Endodermal cell (in vitro differentiated cells): Measurements from ENCODE around the gene DLGAP1. TPM values are rescaled to one million over a fixed set of nuclear protein-coding genes. Genes with fewer than 3 reads are reported as not detected.

Experiments used
- DNase-seq: peaks from one replicate; pipeline ENCODE4 v3.0.0-alpha.2; 2017
- H3K27ac ChIP-seq: 2 replicates; pipeline ENCODE4 v1.5.1; 2013; ENCODE audit warnings: mild to moderate bottlenecking, low read depth, low read length, moderate library complexity
- H3K27me3 ChIP-seq: 2 replicates; pipeline ENCODE4 v1.6.1; 2013; ENCODE audit warnings: mild to moderate bottlenecking, low read length, moderate library complexity; ENCODE audit not compliant: insufficient read depth, control insufficient read depth, poor library complexity, severe bottlenecking
- H3K36me3 ChIP-seq: 2 replicates; pipeline ENCODE4 v1.7.0; 2013; ENCODE audit warnings: mild to moderate bottlenecking, low read length, moderate library complexity; ENCODE audit not compliant: control insufficient read depth, insufficient read depth
- H3K4me1 ChIP-seq: one replicate; pipeline ENCODE4 v1.7.0; 2013; ENCODE audit warnings: low read length; ENCODE audit not compliant: control insufficient read depth, insufficient read depth
- H3K4me3 ChIP-seq: 2 replicates; pipeline ENCODE4 v1.5.1; 2013; ENCODE audit warnings: mild to moderate bottlenecking, low read length, moderate library complexity
- H3K9ac ChIP-seq: 2 replicates; pipeline ENCODE4 v1.6.1; 2013; ENCODE audit warnings: mild to moderate bottlenecking, low read length, moderate library complexity; ENCODE audit not compliant: poor library complexity, severe bottlenecking; ENCODE audit errors: extremely low read depth
- H3K9me3 ChIP-seq: 2 replicates; pipeline ENCODE4 v1.6.1; 2013; ENCODE audit warnings: mild to moderate bottlenecking, low read length, moderate library complexity; ENCODE audit not compliant: control insufficient read depth
- H3K27ac Mint-ChIP-seq: 2 replicates; pipeline ENCODE4 v1.8.0; 2020; ENCODE audit warnings: mixed read lengths
- H3K27me3 Mint-ChIP-seq: 2 replicates; pipeline ENCODE4 v1.8.0; 2021; ENCODE audit warnings: mild to moderate bottlenecking, mixed read lengths; ENCODE audit not compliant: insufficient read depth
- H3K36me3 Mint-ChIP-seq: 2 replicates; pipeline ENCODE4 v1.8.0; 2020; ENCODE audit warnings: low read depth, mixed read lengths
- H3K4me1 Mint-ChIP-seq: 2 replicates; pipeline ENCODE4 v1.8.0; 2020; ENCODE audit warnings: mixed read lengths
- H3K4me3 Mint-ChIP-seq: 2 replicates; pipeline ENCODE4 v1.8.0; 2020; ENCODE audit warnings: mild to moderate bottlenecking, moderate library complexity, mixed read lengths
- H3K9me3 Mint-ChIP-seq: 2 replicates; pipeline ENCODE4 v1.8.0; 2020; ENCODE audit warnings: mild to moderate bottlenecking, mixed read lengths
- WGBS, 2 experiments: methylation state at CpG; one replicate each; pipeline versions ENCODE4 v1.1.5 to v1.1.7; 2013; ENCODE audit warnings: missing lambda C conversion rate in 2 of 2, mixed read lengths in 1 of 2; ENCODE audit not compliant: insufficient coverage in 1 of 2, insufficient read length in 1 of 2; 5-methylcytosine and 5-hydroxymethylcytosine counted together
- total RNA-seq, 2 donors: library from RNA; stranded (reverse); fragmentation: NEBNext Ultra II Directional in 1 of 2; extraction: Animal tissue kit (Norgen Biotek cat#: 25700) in 1 of 2; gene quantifications; 2 replicates in 1 of 2; 3 replicates in 1 of 2; pipeline ENCODE4 v1.2.1, GENCODE V29; 2021
- TF ChIP-seq, protein P1 (sequence below): fragments of 200-600 bp; sonication (generic); conservative IDR thresholded peaks from 2 replicates; pipeline ENCODE4 v1.5.0; 2021; ENCODE audit warnings: antibody characterized with exemption, mild to moderate bottlenecking

Gene DLGAP1
- total RNA-seq, 2 donors from 2014 or later = 11.5 to 21.5 TPM

DNA sequence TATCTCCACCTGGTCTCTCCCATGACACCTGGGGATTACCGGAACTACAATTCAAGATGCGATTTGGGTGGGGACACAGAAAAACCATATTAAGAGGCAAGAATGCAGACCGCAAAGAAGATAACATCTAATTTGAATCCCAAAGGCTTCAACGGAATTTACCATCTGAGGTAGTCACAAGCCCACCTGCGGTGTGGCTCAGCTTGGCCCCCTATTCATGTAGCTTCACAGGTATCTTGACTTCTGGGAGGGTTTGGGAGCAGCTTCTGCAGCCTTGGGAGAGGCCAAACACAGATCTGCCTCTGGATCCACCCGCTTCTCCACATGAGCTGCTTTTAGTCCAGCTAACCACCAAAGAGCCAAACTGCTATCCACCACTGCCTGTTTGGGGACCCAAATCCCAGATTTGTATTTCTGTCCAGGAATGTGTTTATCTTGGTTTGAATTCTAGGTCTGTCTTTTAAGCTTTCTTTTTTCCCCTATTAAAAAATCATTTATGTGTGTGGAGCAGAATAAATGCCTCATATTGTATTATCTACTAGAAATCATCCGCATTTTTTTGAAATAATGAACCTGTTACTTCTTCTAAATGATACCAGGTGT is 247.6 kb downstream of the DLGAP1 start:
- no peaks in the 10 kb centered on the region for H3K9me3 Mint-ChIP-seq
- DNase-seq = peak; percentile 69
- TF ChIP-seq, protein P1, sequence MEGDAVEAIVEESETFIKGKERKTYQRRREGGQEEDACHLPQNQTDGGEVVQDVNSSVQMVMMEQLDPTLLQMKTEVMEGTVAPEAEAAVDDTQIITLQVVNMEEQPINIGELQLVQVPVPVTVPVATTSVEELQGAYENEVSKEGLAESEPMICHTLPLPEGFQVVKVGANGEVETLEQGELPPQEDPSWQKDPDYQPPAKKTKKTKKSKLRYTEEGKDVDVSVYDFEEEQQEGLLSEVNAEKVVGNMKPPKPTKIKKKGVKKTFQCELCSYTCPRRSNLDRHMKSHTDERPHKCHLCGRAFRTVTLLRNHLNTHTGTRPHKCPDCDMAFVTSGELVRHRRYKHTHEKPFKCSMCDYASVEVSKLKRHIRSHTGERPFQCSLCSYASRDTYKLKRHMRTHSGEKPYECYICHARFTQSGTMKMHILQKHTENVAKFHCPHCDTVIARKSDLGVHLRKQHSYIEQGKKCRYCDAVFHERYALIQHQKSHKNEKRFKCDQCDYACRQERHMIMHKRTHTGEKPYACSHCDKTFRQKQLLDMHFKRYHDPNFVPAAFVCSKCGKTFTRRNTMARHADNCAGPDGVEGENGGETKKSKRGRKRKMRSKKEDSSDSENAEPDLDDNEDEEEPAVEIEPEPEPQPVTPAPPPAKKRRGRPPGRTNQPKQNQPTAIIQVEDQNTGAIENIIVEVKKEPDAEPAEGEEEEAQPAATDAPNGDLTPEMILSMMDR = no peak

DNA sequence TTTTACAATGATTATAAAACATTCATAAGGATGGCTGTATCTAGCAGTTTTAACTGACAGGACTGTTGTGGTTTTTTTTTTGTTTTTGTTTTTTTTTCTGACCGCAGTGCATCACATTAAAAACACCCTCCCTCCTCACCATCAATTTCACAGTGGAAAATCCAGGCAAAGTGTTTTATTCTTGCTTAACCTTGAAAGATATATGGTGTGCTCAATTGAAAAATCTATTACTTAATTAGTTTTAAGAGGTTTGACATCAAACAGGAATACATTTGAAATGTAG is 250.7 kb downstream of the DLGAP1 start:
- Mint-ChIP-seq H3K36me3 (no peaks in the 10 kb centered on the region), H3K4me3 (no peak overlapping the region), H3K27me3 (no peaks in the 10 kb centered on the region), H3K27ac (no peak overlapping the region), H3K9me3 (no peaks in the 10 kb centered on the region), H3K4me1 (no peaks in the 10 kb centered on the region)
- Histone ChIP-seq H3K9me3 (no peaks in the 10 kb centered on the region), H3K36me3 (no peaks in the 10 kb centered on the region), H3K4me3 (no peak overlapping the region), H3K27ac (no peak overlapping the region), H3K27me3 (no peaks in the 10 kb centered on the region), H3K9ac (no peak overlapping the region), H3K4me1 (no peaks in the 10 kb centered on the region)
- WGBS, 2 experiments = no CpG with 5 or more reads among the region's 1 CpG
- TF ChIP-seq, protein P1 = no peak
- no peak for DNase-seq

More for the DNA sequence above, 247.6 kb downstream of the DLGAP1 start:
- no peaks in the 10 kb centered on the region for H3K36me3 Mint-ChIP-seq
- H3K9ac ChIP-seq = no peak overlapping the region
- 84 to 90% methylated on average over 5 to 7 of the region's 7 CpGs for WGBS, 2 experiments
- H3K36me3 ChIP-seq = no peaks in the 10 kb centered on the region
- H3K4me3 Mint-ChIP-seq = no peak overlapping the region
- H3K4me1 Mint-ChIP-seq = no peaks in the 10 kb centered on the region
- H3K27ac ChIP-seq = no peak overlapping the region
- no peaks in the 10 kb centered on the region for H3K9me3 ChIP-seq
- no peaks in the 10 kb centered on the region for H3K27me3 ChIP-seq
- no peaks in the 10 kb centered on the region for H3K4me1 ChIP-seq
- no peak overlapping the region for H3K4me3 ChIP-seq
- no peak overlapping the region for H3K27ac Mint-ChIP-seq
- no peaks in the 10 kb centered on the region for H3K27me3 Mint-ChIP-seq

DNA sequence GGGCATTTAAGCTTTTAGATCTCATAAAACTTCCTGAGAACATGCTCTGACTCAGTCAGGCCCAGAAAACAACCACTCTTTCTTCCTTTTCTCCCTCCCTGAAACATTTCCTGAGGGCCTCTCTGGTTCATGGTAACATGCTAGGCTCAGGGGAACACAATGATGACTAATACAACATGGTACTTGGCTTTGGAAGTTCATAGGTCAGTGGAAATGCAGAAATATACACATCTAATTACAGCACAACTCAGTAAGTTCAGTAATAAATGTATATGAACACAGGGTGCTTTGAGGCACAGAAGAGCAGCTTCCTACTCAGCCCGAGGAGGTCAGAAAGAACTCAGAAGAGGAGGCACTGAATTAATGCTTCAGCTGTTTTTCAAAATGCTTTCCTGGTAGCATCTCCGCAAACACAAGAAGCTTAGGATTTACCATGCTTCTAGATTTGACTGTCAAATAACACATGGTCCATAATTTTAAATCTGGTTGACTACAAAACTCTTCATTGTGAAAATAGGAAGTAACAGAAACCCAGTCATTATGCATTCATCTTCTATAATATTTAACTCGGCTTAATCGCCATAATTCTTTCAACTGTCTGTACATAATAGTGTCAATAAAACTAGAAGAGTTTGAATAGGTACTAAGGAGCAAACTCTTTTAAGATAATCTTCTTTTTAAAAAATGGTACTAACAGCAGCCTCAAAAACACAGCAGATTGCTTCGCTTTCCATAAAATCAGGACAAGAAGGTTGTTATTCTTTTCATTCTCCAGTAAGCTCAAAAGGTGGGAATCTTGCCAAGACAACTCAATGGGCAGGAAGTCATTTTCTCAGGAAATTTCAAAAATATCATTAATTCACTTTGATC is 251.3 kb downstream of the DLGAP1 start:
- no peak overlapping the region for H3K4me3 ChIP-seq
- TF ChIP-seq, protein P1 = no peak
- no peak overlapping the region for H3K4me3 Mint-ChIP-seq
- H3K36me3 Mint-ChIP-seq = no peaks in the 10 kb centered on the region
- H3K36me3 ChIP-seq = no peaks in the 10 kb centered on the region
- DNase-seq = no peak
- no peaks in the 10 kb centered on the region for H3K27me3 ChIP-seq
- H3K4me1 Mint-ChIP-seq = no peaks in the 10 kb centered on the region
- H3K4me1 ChIP-seq = no peaks in the 10 kb centered on the region
- no peaks in the 10 kb centered on the region for H3K27me3 Mint-ChIP-seq
- H3K27ac Mint-ChIP-seq = no peak overlapping the region
- no peaks in the 10 kb centered on the region for H3K9me3 Mint-ChIP-seq
- WGBS, 2 experiments = 90 to 94% methylated on average over 2 to 5 of the region's 5 CpGs
- H3K9me3 ChIP-seq = no peaks in the 10 kb centered on the region
- H3K9ac ChIP-seq = no peak overlapping the region
- no peak overlapping the region for H3K27ac ChIP-seq
